Activated gamma-delta T cell (primary cell): ENCODE measurements around the gene PCBD2.

ENCODE experiments used
- DNase-seq: peaks from one replicate; lab custom pipeline; 2025; lab: John Stamatoyannopoulos, UW

The PCBD2 gene

DNA sequence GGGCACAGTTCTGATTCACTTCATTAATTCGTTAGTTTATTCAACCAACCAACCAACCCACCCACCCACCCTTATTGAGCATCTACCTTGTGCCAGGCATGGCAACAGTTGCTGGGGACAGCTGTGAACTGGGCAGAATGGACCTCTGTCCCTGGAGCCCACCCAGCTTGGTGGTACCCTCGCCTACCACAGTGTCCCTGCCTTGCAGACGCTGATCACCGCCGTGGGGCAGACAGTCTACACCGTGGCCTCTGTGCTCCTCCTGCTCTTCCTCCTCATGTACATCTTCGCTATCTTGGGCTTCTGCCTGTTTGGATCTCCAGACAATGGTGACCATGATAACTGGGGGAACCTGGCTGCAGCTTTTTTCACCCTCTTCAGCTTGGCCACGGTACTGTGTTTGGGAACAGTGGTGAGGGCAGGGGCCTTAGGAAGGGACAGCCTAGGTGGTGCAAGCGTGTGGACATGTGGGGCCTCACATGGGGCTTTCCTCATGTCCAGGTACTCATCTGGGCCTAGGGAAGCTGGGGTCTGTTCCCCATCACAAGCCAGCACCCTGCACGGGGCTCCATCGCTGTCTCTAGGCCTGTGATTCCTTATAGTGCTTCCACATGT is 102.9 kb downstream of the PCBD2 start:
- DNase-seq: no peak

DNA sequence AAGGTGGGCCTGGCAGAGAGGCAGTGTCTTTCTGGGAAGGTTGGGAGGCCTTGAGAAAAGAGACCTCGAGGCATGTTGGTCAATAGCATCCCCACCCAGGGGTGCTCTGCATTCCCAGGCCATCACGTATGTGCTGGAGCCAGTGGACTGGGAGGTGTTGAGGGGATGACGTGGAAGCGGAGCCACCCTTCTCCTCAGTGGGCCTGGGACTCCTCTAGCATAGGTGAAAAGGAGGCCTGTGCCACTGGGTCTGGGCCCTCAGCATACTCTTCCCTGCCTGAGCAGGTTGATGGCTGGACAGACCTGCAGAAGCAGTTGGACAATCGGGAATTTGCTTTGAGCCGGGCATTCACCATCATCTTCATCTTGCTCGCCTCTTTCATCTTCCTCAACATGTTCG is 103.6 kb downstream of the PCBD2 start:
- DNase-seq: no peak

DNA sequence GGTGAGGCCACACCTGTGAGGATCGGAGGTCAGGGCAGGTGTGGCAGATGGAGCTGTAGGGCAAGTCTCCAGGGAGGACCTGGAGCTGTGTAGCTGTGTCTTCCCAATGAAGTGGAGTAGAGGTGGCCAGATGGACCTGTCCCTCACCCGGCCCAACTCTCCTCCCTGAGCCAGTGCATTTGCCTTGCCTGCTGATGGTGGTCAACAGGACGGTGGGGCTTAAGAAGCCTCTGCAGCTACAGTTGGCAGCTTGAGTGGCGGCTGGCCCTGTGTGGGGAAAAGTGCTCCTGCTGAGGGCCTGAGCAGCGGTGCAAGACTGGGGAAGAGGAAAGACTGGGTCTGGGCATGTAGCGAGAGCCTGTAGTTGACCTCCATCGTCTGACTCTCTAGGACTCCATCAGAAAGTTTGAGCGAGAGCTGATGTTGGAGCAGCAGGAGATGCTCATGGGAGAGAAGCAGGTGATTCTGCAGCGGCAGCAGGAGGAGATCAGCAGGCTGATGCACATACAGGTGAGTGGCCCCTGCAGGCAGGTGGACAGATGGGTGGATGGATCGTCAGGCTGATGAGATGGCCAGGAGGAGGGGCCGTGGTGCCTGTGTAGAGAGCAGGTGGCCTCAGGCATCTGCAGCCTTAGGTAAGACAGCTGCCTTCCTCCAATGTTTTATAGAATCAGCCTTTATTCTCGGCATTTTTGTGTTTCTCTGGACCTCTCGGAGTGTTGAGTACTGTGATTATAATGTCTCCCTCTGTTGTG is 104.2 kb downstream of the PCBD2 start:
- no peak for DNase-seq

DNA sequence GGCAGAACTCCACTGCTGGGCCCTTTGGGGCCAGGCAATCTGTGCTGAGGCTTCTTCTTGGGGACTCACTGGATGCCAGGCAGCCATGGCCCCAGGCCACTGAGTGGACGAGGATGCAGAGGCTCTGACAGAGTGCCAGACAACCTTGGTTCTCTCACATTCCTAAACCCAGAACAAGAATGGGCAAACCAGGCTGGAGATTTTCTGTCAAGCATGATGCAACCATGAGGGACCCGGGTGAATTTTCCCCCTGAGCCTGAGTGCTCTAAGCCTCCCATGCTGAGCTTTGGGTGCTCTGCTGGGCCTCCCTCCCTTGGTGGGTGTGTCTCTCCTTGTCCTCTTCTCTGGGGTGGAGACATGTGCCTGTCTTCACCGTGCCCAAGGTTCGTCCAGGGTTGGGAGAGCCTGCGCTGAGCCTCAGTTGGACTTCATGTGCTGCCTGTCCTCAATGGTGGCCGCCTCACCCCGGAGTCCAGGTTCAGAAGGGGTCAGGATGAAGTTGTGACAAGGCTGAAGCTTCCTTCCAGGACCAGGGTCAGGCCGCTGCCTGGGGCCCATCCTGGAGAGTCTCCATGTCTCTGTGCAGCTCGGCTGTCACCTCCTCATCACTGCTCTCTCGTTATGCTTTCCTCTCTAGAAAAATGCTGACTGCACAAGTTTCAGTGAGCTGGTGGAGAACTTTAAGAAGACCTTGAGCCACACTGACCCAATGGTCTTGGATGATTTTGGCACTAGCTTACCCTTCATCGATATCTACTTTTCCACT is 105.0 kb downstream of the PCBD2 start:
- no peak for DNase-seq

DNA sequence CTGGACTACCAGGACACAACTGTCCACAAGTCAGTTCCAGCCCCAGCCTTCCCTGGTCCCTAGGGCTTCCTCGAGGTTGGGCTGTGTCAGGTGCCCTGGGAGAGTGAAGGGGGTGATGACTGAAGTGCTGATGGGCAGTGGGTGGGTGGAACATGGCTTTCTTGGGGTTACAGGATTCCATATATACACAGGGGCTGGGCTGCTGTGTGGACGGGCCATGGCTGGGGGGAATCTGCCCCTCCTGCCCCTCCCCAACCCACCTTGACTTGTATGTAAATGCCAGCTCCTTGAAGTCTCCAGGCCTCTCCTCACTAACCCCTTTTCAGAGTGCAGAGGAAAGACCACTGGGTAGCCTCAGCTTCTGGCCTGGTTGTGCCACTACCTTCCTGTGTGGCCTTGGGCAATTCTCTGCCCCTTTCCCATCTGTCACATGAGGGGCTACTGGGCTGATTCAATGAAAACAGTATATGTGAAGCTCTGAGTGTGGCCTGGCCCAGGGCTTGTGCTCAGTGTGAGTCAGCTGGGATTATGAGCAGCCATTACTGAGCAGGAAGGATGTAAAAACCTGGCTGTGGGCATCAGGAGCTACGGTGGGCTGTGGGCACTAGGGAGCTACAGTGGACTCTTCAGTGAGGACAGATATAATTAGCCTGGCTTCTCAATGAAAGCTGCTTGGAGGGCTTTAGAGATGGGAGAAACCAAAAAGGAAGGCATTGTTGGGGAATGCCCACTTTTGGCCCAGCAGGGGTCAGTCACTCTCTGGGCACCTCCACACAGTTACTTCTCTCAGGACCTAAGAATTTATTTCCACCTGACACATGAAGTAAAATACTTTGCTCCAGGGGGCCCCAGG is 105.8 kb downstream of the PCBD2 start:
- DNase-seq: no peak

DNA sequence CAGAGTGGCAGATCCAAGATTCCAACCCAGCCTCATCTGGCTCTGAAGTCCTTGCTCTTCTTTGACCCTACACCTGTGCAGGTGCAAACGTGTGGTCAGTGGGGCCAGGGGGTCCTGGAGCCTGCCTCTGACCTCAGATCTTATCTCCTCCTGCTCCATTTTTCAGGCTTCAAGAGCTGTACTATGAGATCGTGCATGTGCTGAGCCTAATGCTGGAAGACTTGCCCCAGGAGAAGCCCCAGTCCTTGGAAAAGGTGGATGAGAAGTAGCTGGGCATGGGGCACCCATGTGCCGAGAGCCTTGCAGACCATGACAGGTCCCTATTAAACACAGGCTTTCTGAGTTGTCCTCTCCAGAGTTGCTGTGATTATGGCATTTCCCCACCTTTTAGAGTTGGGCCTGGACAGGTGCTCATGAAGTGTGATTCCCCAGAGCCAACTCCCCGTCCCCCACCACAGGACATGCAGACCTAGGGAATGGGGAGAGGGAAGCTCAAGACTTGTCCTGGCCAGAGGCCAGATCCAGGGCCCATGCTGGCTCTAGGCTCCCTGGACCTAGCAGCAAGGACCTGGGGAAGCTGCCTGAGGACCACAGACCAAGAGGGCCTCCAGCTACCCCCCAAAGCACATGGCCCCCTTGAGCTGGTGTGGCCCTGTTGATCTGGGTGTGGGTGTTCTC is 106.6 kb downstream of the PCBD2 start:
- no peak for DNase-seq

DNA sequence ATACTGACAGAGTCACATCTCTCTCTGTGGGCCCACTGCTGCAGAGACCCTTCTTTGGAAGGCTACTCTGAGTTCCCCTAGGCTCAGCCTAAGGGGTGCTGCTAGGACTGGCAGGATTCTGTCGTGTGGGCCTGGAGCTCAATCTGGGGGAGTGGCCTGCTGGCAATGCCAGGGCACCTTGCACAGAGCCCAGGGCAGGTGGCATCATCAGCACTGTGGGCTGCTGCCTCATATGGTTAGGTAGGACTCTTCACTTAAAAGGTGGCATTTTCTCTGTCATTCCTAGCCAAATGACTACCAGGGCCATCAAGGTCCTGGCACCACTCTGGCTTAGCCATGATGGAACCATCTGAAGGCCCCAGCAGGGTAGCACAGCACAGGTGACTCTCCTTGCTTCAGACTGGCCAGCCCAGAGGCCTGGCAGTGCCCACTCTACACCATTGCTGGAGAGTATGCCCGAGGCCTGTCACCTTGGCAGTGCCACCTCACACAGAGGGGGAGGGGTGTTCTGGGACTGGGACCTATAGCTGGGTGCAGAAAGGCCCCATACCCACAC is 107.2 kb downstream of the PCBD2 start:
- DNase-seq: no peak
